HG02840 (cell line): Measurements from ENCODE around the gene RAB10.
"Not testable (repeated sequence)": the region's sequence is repeated elsewhere in the genome, so short reads cannot be mapped to it uniquely, and the experiment has no call there.

ENCODE experiments used
- ATAC-seq: cut with Tn5 transposase; IDR thresholded peaks from one replicate; pipeline ENCODE4 v1.9.1; 2021; ENCODE audit warnings: mild to moderate bottlenecking, moderate library complexity, moderate number of reproducible peaks; ENCODE audit not compliant: unreplicated experiment, low FRiP score

RAB10 gene

DNA sequence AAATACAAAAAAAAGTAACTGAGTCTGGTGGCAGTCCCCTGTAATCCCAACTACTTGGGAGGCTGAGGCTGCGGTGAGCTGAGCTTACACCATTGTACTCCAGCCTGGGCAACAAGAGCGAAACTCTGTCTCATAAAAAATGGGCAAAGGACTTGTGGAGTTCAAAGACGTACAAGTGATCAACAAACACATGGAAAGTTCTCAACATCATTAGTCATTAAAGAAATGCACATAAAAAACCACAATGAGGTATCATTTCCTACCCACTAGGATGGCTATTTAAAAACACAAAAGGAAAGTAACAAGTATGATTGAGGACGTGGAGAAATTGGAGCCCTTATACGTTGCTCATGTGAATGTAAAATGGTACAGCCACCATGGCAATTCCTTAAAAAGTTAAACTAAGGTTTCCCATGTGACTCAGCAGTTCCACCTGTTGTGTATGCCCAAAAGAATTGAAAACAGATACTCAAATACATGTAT, 52.3 kb downstream of the RAB10 start:
- ATAC-seq, result no peak

DNA sequence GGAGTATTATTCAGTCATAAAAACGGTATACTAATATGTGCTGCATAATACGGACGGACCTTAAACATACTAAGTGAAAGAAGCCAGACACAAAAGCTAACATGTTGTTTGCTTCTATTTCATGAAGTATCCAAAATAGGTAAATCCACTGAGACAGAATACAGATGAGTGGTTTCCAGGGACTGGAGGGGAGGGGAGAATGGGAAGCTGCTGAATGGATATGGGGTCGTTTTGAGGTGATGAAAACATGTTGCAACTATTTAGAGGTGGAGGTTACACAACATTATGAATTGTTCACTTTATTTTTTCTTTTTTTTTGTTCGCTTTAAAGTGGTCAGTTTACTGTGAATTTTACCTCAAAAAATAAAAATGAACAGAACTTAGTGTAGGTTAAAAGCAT, 52.9 kb downstream of the RAB10 start:
- ATAC-seq, result no peak

DNA sequence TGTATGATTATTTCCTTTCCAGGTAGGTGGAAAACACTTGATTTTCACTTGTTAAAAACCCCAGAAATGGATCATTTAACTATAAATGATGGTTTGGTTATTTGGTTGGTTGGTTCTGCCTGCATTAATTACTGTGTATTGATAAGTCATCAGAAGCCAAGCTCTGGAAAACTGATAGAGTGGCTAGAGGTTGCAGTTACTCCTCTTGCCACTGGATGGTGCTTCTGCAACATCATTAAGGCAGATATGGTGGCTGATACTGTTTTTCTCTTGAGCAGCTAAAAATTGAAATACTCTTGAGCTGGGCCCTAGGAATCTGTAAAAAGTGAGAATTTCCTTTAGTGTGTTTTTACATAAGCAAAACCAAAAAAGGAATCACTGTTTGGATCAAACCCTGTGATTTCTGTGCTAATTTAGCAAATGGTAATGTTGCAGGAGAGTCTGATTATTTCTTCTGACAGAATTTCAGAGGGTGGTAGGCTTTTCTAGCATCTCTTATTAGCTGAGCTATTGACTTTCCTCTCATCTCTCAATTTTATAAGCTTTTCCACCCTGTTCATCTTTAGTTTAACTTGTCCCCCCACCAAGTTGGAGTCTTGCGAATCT, 54.3 kb downstream of the RAB10 start:
- ATAC-seq, result no peak

DNA sequence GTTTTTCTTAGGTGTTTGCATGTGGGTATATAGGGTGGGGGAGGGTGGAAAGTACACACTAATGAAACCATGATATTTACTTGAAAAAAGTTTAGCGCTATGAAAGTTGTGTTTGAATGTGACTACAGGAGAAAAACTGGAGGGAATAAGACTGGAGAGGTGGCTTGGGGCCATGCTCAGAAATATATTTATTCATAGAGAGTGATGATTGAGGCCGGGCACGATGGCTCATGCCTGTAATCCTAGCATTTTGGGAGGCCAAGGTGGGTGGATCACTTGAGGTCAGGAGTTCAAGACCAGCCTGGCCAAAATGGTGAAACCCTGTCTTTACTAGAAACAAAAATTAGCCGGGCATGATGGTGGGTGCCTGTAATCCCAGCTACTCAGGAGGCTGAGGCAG, 55.0 kb downstream of the RAB10 start:
- ATAC-seq, result not testable (repeated sequence)

DNA sequence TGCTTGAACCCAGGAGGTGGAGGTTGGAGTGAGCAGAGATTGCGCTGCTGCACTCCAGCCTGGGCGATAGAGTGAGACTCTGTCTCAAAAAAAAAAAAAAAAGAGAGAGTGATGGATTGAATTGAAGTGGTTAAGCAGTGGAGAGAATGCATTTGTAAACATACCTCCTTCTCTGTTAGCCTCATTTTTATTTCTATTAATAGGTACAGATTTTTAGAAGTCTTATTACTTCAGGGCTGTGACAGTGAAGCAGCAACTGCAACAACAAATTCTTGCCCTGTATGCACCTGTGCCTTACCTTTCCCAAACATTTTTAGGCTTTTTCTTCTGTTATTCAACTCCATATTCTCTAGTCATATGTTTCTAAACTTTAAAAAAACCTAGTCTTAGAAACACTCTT, 55.5 kb downstream of the RAB10 start:
- ATAC-seq, result no peak

DNA sequence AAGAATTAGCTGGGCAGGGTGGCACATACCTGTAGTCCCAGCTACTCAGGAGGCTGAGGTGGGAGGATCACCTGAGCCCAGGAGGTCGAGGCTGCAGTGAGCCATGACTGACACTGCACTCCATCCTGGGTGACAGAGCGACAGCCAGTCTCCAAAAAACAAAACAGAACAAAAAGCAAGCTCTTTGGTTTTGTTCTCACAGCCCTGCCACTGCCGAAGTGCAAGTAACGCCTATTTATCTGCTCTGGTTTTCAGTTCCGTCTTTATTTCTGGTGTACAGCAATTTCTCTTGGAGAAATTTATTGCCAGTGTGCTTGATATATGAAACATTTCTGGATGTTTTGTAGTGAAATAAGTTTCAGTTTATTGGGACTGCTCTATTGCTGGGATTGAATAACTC, 61.9 kb downstream of the RAB10 start:
- ATAC-seq, result no peak

DNA sequence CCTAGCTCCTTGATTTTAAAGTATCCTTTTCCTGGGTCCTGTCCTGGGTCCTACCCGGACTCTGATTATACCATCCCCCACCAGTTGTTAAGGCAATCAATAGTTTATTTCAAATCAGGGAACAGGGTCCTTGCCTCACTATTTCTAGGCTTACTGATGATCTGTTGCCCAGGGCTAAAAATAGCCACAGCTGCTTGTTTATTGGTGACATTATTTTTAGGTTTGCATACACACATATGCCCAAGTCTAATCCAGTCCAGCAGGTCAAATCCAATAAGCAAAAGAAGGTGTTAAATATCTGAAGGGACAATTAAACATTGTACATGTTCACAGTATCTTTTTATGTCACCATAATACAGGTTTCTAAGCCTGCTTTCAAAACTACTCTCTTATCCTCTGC, 66.0 kb downstream of the RAB10 start:
- no peak for ATAC-seq

DNA sequence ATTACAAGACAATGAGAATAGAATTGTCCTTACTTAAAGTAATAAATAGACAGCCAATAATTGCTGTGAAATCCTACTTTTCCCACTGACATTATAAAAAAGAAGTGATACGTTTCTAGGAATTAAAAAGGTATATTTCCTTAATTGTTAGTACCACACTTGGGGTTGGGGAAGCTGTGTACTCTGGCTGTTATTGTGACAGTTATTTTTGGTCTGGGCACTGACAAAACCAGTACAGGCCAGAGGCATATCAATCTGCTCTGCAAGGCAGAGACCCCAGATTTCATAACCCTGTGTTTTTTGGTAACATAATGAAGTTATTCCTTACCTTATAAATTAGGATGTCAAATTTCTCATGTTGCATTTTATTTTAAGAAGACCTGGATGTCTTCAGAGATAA, 66.5 kb downstream of the RAB10 start:
- ATAC-seq, result no peak

DNA sequence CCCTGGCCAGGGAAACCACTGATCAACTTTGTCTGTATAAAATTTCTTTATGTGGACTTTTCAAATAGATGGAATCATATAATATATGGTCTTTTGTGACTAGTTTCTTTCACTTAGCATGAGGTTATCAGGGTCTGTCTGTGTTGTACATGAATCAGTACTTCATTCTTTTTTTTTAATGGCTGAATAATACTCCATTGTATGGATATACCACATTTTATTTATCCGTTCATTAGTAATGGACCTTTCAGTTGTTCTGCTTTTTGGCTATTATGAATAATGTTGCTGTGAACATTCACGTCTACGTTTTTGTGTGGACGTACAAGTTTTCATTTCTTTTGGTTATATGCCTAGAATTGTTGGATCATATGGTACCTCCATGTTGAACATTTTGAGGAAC, 69.9 kb downstream of the RAB10 start:
- ATAC-seq, result no peak

DNA sequence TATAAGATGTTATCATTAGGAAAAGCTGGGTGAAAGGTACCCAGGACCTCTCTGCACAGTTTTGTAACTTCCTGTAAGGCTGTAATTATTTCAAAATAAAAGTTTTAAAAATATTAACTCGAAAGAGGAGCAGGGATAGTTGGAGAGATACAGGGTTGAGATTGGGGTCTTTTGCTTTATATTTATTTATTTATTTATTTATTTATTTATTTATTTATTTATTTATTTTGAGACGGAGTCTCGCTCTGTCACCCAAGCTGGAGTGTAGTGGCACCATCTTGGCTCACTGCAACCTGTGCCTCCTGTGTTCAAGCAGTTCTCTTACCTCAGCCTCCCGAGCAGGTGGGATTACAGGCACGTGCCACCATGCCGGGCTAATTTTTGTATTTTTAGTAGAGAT, 74.8 kb downstream of the RAB10 start:
- not testable (repeated sequence) for ATAC-seq

DNA sequence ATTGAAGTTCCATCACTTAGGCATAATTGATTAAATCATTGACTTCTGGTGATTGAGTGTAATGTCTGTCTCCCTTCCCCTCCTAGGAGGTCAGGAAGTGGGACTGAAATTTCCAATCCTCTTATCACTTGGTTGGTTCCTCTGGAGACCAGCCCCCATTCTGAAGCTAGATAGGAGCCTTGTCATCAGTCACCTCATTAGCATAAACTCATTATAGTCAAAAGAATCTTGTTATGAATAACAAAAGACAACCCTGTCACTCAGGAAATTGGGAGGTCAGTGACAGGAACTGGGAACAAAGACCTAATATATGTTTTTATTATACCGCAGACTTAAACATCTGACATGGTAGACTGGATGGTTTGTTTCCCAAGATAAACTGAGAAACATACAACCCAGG, 78.3 kb downstream of the RAB10 start:
- ATAC-seq, result no peak

DNA sequence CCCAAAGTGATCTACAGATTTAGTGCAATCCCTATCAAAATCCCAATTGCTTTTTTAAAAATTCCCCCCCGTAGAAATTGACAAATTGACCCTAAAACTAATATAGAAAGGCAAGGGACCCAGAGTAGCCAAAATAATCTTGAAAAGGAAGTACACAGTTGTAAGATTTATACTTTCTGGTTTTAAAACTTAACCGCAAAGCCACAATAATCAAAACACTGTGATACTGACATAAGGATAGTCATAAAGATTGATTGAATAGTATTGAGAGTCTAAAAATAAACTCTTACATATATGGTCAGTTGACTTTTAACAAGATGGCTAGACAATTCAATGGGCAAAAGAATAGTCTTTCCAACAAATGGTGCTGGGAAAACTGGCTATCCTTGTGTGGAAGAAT, 80.3 kb downstream of the RAB10 start:
- no peak for ATAC-seq

DNA sequence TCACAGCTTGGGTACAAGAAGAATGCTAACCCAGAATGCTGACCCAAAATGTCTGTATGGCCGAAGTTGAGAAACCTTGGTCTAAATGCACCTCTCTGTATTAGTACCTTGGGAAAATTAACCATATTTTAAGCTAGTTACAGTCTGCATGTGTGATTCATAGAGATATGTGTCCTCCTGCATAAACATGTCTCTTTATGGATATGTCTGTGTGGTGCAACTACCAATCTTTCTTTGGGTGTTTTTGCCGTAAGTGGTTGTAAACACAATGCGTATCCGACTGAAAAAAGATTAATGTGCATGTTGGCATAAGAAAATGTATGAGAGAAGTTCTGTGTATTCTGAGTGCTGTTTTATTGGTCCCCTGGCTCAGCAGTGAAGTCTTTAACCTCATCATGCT, 84.8 kb downstream of the RAB10 start:
- ATAC-seq, result no peak

DNA sequence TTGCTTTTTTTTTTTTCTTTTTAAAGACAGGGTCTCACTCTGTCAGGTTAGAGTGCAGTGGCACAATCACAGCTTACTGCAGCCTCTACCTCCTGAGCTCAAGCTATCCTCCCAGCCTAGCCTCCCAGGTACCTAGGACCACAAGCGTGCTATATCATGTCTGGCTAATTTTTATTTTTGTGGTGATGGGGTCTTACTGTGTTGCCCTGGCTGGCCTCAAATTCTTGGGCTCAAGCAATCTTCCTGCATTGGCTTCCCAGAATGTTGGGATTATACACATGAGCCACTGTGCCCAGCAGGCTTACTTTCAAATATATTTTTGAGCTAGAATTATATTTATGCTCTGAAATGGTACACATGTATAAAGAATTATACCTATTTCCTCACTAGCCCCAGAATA, 85.6 kb downstream of the RAB10 start:
- no peak for ATAC-seq

DNA sequence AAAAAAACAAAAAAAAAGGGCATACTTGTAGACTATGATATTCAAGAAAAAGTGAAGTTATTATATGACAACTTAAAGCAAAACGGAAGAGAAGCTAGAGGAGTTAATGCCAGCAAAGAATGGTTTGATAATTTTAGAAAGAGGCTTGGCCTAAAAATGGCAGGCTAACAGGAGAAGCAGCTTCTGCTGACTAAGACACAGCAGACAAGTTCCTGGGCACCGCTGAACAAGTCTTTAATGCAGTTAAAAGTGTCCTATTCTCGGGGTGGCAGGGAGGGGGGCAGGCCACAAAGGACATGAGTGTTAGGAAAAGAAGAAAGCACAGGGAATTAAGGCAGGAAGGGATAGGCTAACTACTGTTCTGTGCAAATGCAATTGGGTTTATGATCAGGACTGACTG, 88.7 kb downstream of the RAB10 start:
- ATAC-seq, result no peak

DNA sequence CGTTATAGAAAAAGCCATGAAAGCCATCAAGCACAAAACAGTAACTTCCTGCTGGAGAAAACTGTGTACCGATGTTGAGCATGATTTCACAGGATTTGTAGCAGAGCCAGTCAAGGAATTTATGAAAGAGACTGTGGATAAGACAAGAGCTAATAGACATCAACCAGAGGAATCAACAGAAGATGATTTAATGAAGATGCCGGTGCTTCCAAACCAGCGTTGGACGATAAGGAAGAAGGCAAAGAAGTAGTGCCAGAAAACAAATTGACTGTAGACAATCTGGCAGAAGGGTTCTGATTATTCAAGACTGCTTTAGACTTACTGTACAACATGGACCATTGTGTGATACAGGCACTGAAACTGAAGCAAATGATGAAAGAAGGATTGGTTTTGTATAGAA, 89.5 kb downstream of the RAB10 start:
- no peak for ATAC-seq

DNA sequence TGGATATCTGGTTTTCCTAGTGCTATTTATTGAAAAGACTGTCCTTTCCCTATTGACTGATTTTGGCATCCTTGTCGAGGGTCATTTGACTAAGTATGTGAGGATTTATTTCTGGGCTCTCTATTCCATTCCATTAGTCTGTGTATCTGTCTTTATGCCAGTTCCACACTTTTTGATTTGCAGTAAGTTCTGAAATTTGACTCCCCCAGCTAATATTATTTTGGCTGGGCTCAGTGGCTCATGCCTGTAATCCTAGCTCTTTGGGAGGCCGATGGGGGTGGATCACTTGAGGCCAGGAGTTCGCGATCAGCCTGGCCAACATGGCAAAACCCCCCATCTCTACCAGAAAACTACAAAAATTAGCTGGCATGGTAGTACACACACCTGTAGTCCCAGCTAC, 92.2 kb downstream of the RAB10 start:
- no peak for ATAC-seq

DNA sequence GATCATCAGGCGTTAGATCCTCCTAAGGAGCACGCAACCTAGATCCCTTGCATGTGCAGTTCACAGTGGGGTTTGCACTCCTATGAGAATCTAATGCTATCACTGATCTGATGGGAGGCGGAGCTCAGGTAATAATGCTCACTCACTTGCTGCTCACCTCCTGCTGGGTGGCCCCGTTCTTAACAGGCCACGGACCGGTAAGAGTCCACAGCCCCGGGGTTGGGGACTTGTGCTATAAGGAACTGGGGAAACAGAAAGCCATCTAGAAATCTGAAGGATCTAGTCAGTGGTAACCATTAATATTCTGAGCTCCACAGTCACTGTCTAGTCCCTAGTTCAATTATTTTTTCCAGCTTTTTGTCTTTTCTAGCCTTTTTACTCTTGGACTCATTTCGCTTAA, 94.3 kb downstream of the RAB10 start:
- ATAC-seq, result no peak

DNA sequence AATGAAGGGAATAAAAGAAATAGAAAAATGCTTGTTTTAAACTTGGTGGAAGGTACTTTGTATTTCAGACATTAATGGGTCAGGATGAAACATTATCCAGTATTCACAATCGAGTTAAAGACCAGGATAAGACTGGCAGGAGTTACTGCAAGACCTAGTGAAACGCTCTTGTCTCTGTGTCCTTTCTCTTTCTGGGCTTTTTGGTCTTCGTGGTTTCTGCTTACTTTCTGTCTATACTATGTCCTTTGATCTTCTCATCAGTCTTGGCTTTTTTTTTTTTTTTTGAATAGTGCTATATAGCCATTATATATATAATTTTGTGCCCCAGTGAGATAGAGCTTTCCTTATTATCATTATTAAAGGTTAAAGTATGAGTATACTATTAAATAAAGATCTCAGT, 96.9 kb downstream of the RAB10 start:
- no peak for ATAC-seq

DNA sequence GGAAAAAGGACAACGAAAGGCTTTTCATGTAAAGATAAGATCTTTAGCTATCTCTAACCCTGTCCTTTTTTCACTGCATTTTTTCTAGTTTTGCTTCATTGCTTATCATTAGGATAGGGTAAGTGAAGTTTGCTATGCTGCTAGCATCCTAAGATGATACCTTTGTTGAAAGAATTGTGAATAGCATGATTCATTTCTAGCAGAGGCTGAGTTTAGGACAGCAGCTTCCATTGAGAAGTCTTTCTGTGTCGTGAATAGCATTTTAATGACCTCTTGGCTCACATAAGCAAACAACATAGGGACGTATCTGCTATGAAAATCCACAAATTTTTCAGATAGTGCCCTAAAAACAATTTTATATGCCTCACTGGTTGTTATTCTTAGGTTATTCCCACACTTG, 102.6 kb downstream of the RAB10 start:
- ATAC-seq, result no peak

DNA sequence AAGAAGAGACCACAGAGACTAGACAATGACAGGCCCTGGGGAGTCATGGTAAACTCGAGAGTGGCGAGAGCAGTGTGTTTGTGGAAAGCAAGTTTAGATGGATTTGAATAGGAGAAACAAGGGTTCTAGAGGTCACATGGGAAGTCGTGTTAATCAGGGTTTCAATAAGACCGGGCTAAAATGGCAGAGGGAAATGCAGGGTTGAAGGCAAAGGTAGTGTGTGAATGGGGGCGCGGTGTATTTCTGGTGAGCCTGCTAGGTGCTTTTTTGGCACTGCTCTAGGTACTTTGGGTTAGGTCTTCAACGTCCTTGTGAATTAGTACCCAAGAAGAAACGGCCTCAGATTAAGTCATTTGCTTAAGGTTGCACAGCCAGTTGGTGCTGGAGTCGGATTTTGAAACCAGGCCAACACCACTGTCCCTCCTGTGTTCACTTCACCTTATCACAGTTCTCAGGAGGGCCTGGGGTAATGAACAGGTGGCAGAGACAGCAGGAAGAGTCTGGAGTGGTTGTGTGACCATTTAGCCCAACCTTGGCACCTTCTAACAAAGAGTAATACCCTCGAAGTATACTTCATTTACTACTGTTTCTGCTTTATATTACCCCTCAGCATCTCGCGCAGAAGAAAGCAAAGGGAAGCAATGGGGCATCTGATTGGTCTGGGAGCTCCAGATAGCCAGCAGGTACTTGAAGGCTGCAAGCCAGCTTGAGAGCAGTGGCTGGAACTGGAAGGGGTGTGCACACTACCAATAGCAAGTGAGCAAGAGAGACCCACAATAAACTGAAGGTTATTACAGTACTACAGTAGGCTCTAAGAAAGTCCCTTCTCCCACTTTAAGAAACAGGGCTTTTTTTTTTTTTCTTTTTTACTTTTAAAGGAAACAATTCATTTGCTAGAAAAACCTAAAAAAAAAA, 105.6 kb downstream of the RAB10 start:
- ATAC-seq, result no peak

DNA sequence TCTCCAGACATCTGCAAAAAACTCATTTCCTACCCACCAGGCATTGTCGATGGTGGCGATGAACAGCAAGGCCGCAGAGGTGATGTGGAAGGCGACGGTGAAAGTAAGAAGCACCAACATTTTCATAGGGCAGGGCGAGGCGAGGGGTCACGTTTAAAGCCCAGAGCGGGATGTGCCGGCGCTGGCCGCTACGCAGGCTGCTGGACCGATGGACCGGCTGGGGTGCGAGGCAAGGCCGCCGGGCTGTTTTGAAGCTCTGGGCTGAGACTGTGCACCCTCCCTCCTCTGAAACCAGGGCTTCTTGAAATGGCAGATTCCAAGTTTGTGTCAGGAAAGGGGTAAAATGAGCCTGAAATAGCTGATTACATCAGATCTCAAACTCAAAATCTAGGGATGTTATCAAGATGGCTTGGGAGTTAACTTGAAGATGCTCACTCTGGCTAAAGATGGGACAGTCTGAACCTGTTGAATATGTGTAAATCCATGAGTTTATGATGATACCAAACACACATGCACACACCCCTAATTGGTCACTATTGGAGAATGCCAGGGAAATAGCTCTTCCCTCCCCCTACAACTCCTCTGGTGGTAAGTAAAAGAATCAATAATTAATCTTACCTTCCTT, 107.4 kb downstream of the RAB10 start:
- ATAC-seq, result no peak
